GM20000 (cell line): Measurements from ENCODE around the gene GRAMD2A.

Experiments used
- DNase-seq: peaks from one replicate; pipeline ENCODE4 v3.0.0; 2012; ENCODE audit warnings: low spot score
- CTCF ChIP-seq: IDR thresholded peaks from 2 replicates; pipeline ENCODE4 v1.5.1; 2012; ENCODE audit warnings: mild to moderate bottlenecking, control low read depth; ENCODE audit errors: extremely low read depth, missing control alignments

The GRAMD2A gene

GRCh38 chr15:72178976-72179585, 18.5 kb downstream of the GRAMD2A start:
- no peak for TF ChIP-seq CTCF
- DNase-seq = no peak

- no peak for TF ChIP-seq CTCF
- DNase-seq = no peak
Measured at GRCh38 chr15:72176743-72177142, 20.8 kb downstream of the GRAMD2A start.

GRCh38 chr15:72176159-72176558, 21.4 kb downstream of the GRAMD2A start:
- DNase-seq = no peak
- TF ChIP-seq CTCF = no peak

- no peak for DNase-seq
- TF ChIP-seq CTCF = no peak
Measured at GRCh38 chr15:72175186-72176044, 22.2 kb downstream of the GRAMD2A start.

GRCh38 chr15:72174551-72175165, 22.9 kb downstream of the GRAMD2A start:
- TF ChIP-seq CTCF = no peak
- DNase-seq = no peak

GRCh38 chr15:72173864-72174550, 23.6 kb downstream of the GRAMD2A start:
- no peak for TF ChIP-seq CTCF

GRCh38 chr15:72173401-72173800, 24.2 kb downstream of the GRAMD2A start:
- no peak for TF ChIP-seq CTCF
- DNase-seq = no peak

More at GRCh38 chr15:72173864-72174550, 23.6 kb downstream of the GRAMD2A start:
- no peak for DNase-seq
